GM18861 (cell line): ENCODE measurements around the gene HACE1.
"Not testable (repeated sequence)": the region's sequence is repeated elsewhere in the genome, so short reads cannot be mapped to it uniquely, and the experiment has no call there.

ENCODE experiments used
- ATAC-seq: cut with Tn5 transposase; IDR thresholded peaks from one replicate; pipeline ENCODE4 v1.9.1; 2021; ENCODE audit not compliant: unreplicated experiment

Gene HACE1

GRCh38 chr6:104829183-104829958 is 30.3 kb downstream of the HACE1 start:
- no peak for ATAC-seq

- no peak for ATAC-seq
Observed at GRCh38 chr6:104828478-104828877, 31.2 kb downstream of the HACE1 start.

GRCh38 chr6:104820820-104821219 is 38.9 kb downstream of the HACE1 start:
- not testable (repeated sequence) for ATAC-seq

GRCh38 chr6:104816125-104816524 is 43.6 kb downstream of the HACE1 start:
- ATAC-seq = no peak

GRCh38 chr6:104814743-104815142 is 45.0 kb downstream of the HACE1 start:
- ATAC-seq = no peak

- ATAC-seq = no peak
Observed at GRCh38 chr6:104813552-104813951, 46.2 kb downstream of the HACE1 start.

- no peak for ATAC-seq
Observed at GRCh38 chr6:104809116-104809515, 50.6 kb downstream of the HACE1 start.

- ATAC-seq = not testable (repeated sequence)
Observed at GRCh38 chr6:104805335-104805734, 54.4 kb downstream of the HACE1 start.

GRCh38 chr6:104799134-104799657 is 60.5 kb downstream of the HACE1 start:
- ATAC-seq = no peak

GRCh38 chr6:104796031-104796785 is 63.5 kb downstream of the HACE1 start:
- ATAC-seq = no peak

GRCh38 chr6:104795363-104795762 is 64.4 kb downstream of the HACE1 start:
- ATAC-seq = no peak

GRCh38 chr6:104789770-104790190 is 69.9 kb downstream of the HACE1 start:
- peak; percentile 92 for ATAC-seq

- no peak for ATAC-seq
Observed at GRCh38 chr6:104788400-104788799, 71.3 kb downstream of the HACE1 start.

GRCh38 chr6:104787305-104787704 is 72.4 kb downstream of the HACE1 start:
- ATAC-seq = no peak

GRCh38 chr6:104784884-104785283 is 74.8 kb downstream of the HACE1 start:
- no peak for ATAC-seq

GRCh38 chr6:104771258-104771832 is 88.4 kb downstream of the HACE1 start:
- peak; percentile 81 for ATAC-seq

- ATAC-seq = no peak
Observed at GRCh38 chr6:104768906-104769305, 90.8 kb downstream of the HACE1 start.

- ATAC-seq = no peak
Observed at GRCh38 chr6:104766595-104766994, 93.1 kb downstream of the HACE1 start.

- ATAC-seq = no peak
Observed at GRCh38 chr6:104754788-104755409, 104.8 kb downstream of the HACE1 start.

- no peak for ATAC-seq
Observed at GRCh38 chr6:104753251-104753650, 106.5 kb downstream of the HACE1 start.

GRCh38 chr6:104750449-104750848 is 109.3 kb downstream of the HACE1 start:
- no peak for ATAC-seq
